Measurements from ENCODE around the gene ABCC3. TPM values are rescaled to one million over a fixed set of nuclear protein-coding genes. Genes with fewer than 3 reads are reported as not detected.

ABCC3 gene
- total and polyA plus RNA-seq, 9 of the 15 experiments (the other 6 are each of a cell fraction or from before 2014, with no cell fraction given), result 0.03 to 1.6 (median 0.42) TPM; not detected in 5

DNA sequence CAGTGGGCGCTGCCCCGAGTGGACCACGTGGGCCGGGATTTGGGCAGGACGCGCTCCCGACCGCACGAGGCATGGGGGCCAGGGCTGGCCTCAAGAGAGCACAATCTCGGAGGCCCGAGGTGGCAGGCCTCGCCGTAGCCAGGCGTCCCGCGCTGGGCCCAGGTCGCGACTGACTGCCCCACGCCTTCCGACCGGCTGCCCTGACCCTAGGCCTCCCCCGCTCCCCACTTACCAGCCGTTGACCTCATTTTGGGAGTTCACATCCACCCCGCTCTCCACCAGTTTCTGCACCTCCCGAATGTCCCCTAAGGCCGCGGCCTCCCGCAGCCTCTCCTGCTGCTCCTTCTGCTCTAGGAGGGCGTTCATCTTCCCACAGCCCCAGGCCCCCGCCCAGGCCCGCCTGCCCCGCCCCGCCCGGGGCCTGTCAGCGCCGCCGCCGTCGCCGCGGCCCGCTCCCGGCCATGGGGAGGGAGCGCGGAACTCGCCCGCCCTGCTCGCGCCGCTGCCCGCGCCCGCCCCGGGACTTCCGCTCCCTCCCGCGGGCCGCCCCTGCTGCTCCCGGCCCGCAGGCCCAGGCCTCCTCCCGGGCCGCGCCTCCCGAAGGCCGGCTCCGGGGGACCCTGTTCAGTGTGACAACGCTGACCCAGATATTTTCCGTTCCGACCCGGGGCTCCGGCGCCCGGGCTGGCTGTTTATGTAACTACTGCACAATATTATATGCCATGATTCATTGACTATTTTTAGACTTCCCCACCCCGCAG, 72.8 kb downstream of the ABCC3 start, which contains the start of gene ANKRD40 (continued):
- TF ChIP-seq ZSCAN32 (CRISPR knock-in tag; IDR thresholded peaks at IDR 0.05), result 0 out of 2 replicates have a peak, but pooled peaks have one; percentile 33
- TF ChIP-seq, protein P1, sequence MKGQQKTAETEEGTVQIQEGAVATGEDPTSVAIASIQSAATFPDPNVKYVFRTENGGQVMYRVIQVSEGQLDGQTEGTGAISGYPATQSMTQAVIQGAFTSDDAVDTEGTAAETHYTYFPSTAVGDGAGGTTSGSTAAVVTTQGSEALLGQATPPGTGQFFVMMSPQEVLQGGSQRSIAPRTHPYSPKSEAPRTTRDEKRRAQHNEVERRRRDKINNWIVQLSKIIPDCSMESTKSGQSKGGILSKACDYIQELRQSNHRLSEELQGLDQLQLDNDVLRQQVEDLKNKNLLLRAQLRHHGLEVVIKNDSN (CRISPR knock-in tag; IDR thresholded peaks at IDR 0.05), result peak; percentile 79
- TF ChIP-seq ZNF184 (CRISPR knock-in tag; IDR thresholded peaks at IDR 0.05), result no peak
- peak; percentile 86 for TF ChIP-seq HCFC1 (IDR thresholded peaks at IDR 0.05; ENCODE audit: low read depth, low read length)

DNA sequence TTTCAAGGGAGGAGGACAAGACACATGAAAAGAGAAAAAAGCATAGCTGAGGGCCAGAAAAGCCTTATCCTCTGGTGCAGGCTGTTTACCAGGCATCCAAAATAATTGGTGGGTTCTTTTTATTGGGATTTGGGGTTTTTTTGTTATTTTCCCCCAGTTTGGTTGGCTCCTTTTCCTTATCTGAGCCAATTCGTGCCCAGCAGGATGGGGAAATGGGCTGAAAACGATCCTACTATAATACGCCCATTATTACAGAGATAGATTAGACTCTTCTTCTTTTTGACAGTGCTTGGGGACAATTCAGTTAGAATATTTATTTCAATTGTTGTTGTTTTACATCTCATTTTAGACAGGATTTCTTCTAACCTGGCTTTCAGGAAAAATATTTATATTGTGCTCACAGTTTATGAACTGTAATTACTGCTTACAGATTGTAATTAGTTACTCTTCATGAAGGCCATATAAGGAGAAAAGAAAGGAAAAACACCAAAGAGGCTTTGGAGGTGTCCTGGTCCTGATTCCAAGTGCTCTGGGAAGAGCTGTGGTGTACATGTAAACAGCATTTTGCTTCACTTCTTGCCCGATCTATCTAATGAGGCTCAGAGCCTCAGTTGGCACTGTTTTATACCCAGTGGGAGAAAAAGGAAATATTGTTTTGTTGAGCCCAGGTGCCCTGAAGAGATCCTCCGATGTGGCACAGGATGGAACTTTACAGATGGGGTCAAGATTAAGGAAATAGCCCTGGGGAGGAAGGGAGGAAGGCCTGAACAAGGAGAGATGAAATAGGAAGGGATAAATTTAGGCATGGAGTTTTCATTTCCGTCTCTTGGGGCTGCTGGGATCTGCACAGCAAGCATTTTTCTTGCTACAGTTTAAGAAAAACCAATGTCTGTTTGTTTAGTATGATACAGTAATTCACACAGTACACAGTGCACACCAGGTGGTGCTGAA, 73.6 kb downstream of the ABCC3 start:
- ATAC-seq (peak; percentile 6), FAIRE-seq (peak; percentile 49), DNase-seq (ENCODE audit: extremely low read depth in 1 of 4, low spot score in 3 of 4) (peak in 1 of 4 experiments; percentile 40)
- no peaks in the 10 kb centered on the region for H4K20me1 ChIP-seq (replicated peaks; ENCODE audit: control insufficient read depth, insufficient read depth, low read length)
- no peaks in the 10 kb centered on the region for H3K27me3 ChIP-seq (ENCODE audit: control insufficient read depth in 2 of 2, insufficient read depth in 2 of 2, low read length in 2 of 2)
- peak overlapping the region; percentile 94 for H3K4me2 ChIP-seq (ENCODE audit: insufficient read depth, low read length)
- H3K4me1 ChIP-seq (replicated peaks in 1 of 2; ENCODE audit: control insufficient read depth in 2 of 2, insufficient read depth in 2 of 2, low read length in 2 of 2), result peaks cover 15 to 20% of the 10 kb centered on the region in 2 experiments; a peak in 4 of 5 replicates
- peak overlapping the region; percentile 92 for H2AFZ ChIP-seq (ENCODE audit: low read depth, low read length)
- in situ Hi-C loops (cut with MboI) (no loop called here), intact Hi-C loops (cut with micrococcal nuclease) (no loop called here)
- H3K9me1 ChIP-seq (ENCODE audit: control insufficient read depth, insufficient read depth, low read length), result no peaks in the 10 kb centered on the region
- H3K27ac ChIP-seq (ENCODE audit: extremely low read depth, low read depth, low read length), result peak overlapping the region; percentile 95
- H3K79me2 ChIP-seq (ENCODE audit: control insufficient read depth, insufficient read depth, low read length), result peaks cover 42% of the 10 kb centered on the region
- BruUV-seq (replicated peaks), result TSS peak; percentile 91
- CTCF ChIA-PET (ENCODE audit: low intra/inter-chr PET ratio), result no interaction called here
- H3K4me3 ChIP-seq, result peak overlapping the region; percentile 56
- H3K36me3 ChIP-seq (ENCODE audit: control insufficient read depth, insufficient read depth, low read length), result peaks cover 23% of the 10 kb centered on the region
- POLR2A ChIA-PET, result interaction anchor here (0.7 to 1.4 kb wide), 9 partner anchors 9 to 158 kb away, joined by 3 to 12 read pairs (median 4); partner anchors contain the start of genes LUC7L3 and TOB1
- H3K9me3 ChIP-seq (replicated peaks; ENCODE audit: control insufficient read depth, insufficient read depth, low read depth, low read length), result no peaks in the 10 kb centered on the region
- 1% methylated on average over 6 of the region's 6 CpGs for WGBS (ENCODE audit: insufficient coverage, low coverage, missing lambda C conversion rate)
- H3K9ac ChIP-seq (ENCODE audit: insufficient read depth in 1 of 2, low read depth in 2 of 2, low read length in 2 of 2), result peak overlapping the region; percentile 94 to 99
- TF ChIP-seq ZNF316 (IDR thresholded peaks at IDR 0.05) (peak; percentile 78), FOSL1 (tag; conservative IDR thresholded peaks at IDR 0.05) (peak; percentile 82)
- TF ChIP-seq, protein P2, sequence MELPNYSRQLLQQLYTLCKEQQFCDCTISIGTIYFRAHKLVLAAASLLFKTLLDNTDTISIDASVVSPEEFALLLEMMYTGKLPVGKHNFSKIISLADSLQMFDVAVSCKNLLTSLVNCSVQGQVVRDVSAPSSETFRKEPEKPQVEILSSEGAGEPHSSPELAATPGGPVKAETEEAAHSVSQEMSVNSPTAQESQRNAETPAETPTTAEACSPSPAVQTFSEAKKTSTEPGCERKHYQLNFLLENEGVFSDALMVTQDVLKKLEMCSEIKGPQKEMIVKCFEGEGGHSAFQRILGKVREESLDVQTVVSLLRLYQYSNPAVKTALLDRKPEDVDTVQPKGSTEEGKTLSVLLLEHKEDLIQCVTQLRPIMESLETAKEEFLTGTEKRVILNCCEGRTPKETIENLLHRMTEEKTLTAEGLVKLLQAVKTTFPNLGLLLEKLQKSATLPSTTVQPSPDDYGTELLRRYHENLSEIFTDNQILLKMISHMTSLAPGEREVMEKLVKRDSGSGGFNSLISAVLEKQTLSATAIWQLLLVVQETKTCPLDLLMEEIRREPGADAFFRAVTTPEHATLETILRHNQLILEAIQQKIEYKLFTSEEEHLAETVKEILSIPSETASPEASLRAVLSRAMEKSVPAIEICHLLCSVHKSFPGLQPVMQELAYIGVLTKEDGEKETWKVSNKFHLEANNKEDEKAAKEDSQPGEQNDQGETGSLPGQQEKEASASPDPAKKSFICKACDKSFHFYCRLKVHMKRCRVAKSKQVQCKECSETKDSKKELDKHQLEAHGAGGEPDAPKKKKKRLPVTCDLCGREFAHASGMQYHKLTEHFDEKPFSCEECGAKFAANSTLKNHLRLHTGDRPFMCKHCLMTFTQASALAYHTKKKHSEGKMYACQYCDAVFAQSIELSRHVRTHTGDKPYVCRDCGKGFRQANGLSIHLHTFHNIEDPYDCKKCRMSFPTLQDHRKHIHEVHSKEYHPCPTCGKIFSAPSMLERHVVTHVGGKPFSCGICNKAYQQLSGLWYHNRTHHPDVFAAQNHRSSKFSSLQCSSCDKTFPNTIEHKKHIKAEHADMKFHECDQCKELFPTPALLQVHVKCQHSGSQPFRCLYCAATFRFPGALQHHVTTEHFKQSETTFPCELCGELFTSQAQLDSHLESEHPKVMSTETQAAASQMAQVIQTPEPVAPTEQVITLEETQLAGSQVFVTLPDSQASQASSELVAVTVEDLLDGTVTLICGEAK (IDR thresholded peaks at IDR 0.05), result peak; percentile 66
- TF ChIP-seq, protein P2 (CRISPR knock-in tag; IDR thresholded peaks at IDR 0.05), result no peak
